PC-9 (cell line): ENCODE measurements around the gene VAV2. TPM values are rescaled to one million over a fixed set of nuclear protein-coding genes. Genes with fewer than 3 reads are reported as not detected.

Source experiments
- BruUV-seq: library from RNA; stranded (reverse); fragments of 400-500 nt; replicated peaks from 2 replicates; lab custom pipeline; 2021; lab: Mats Ljungman, UMichigan
- CTCF ChIA-PET: fragments of 300-600 bp; sonication (Branson Sonifier 250); formaldehyde crosslinking; loops from one replicate; lab custom pipeline; 2022; ENCODE audit warnings: antibody characterized with exemption; lab: Charles Lee
- POLR2A ChIA-PET: fragments of 300-600 bp; sonication (Branson Sonifier 250); formaldehyde crosslinking; loops from one replicate; lab custom pipeline; 2022; ENCODE audit warnings: antibody characterized with exemption; ENCODE audit not compliant: unreplicated experiment; lab: Charles Lee
- DNase-seq, 2 experiments: peaks; one replicate each; pipeline versions ENCODE4 v3.0.0 to v3.0.0-alpha.2; 2015 to 2022; ENCODE audit warnings: mixed read lengths in 1 of 2
- H2AFZ ChIP-seq: fragments of 200-600 bp; sonication (generic); 2 replicates; pipeline ENCODE4 v1.8.1; 2017; ENCODE audit warnings: antibody characterized with exemption
- H3F3A ChIP-seq: fragments of 200-600 bp; sonication (generic); 2 replicates; pipeline ENCODE4 v1.8.1; 2017; ENCODE audit warnings: antibody characterized with exemption, mild to moderate bottlenecking, low read depth; ENCODE audit not compliant: insufficient read depth
- H3K27ac ChIP-seq: fragments of 200-600 bp; sonication (generic); 2 replicates; pipeline ENCODE4 v1.6.1; 2016; ENCODE audit warnings: mixed run types
- H3K27me3 ChIP-seq: fragments of 200-600 bp; sonication (generic); 2 replicates; pipeline ENCODE4 v1.6.1; 2016; ENCODE audit warnings: low read depth, mixed run types; ENCODE audit not compliant: insufficient read depth
- H3K36me3 ChIP-seq: fragments of 200-600 bp; sonication (generic); 2 replicates; pipeline ENCODE4 v1.6.1; 2016; ENCODE audit warnings: low read depth, mixed run types
- H3K4me1 ChIP-seq: fragments of 200-600 bp; sonication (generic); replicated peaks from 2 replicates; pipeline ENCODE4 v1.6.1; 2016; ENCODE audit warnings: mixed run types; ENCODE audit not compliant: insufficient read depth
- H3K4me2 ChIP-seq: fragments of 200-600 bp; sonication (generic); 2 replicates; pipeline ENCODE4 v1.6.1; 2017; ENCODE audit warnings: mixed run types
- H3K4me3 ChIP-seq: fragments of 200-600 bp; sonication (generic); 2 replicates; pipeline ENCODE4 v1.6.1; 2016; ENCODE audit warnings: mixed run types
- H3K79me2 ChIP-seq: fragments of 200-600 bp; sonication (generic); 2 replicates; pipeline ENCODE4 v1.6.1; 2017; ENCODE audit warnings: low read depth, mixed run types
- H3K9me2 ChIP-seq: fragments of 200-600 bp; sonication (generic); 2 replicates; pipeline ENCODE4 v1.8.1; 2017; ENCODE audit warnings: mild to moderate bottlenecking; ENCODE audit not compliant: insufficient read depth
- H3K9me3 ChIP-seq: fragments of 200-600 bp; sonication (generic); 2 replicates; pipeline ENCODE4 v1.8.1; 2016; ENCODE audit warnings: low read depth; ENCODE audit not compliant: insufficient read depth
- H4K20me1 ChIP-seq: fragments of 200-600 bp; sonication (generic); 2 replicates; pipeline ENCODE4 v1.8.1; 2017; ENCODE audit not compliant: insufficient read depth
- CTCF ChIP-seq: fragments of 200-600 bp; sonication (generic); conservative IDR thresholded peaks from 2 replicates; pipeline ENCODE4 v1.6.1; 2017; ENCODE audit warnings: mixed run types, antibody characterized with exemption, mild to moderate bottlenecking, moderate library complexity
- EZH2 ChIP-seq: fragments of 200-600 bp; sonication (generic); IDR thresholded peaks from 2 replicates; pipeline ENCODE4 v1.8.0; 2017; ENCODE audit warnings: antibody characterized with exemption, low read depth
- intact Hi-C: fragments of 100-400 bp; cut with micrococcal nuclease; formaldehyde crosslinking; loops from one replicate; pipeline ENCODE4 v1.10.0; 2022; ENCODE audit not compliant: unreplicated experiment
- total RNA-seq: library from RNA; stranded (reverse); gene quantifications from 2 replicates; pipeline ENCODE4 v1.2.3, GENCODE V29; 2021

The VAV2 gene
- total RNA-seq, 1 experiment from 2014 or later, result 36.5 TPM

- no TSS peak for BruUV-seq
- H3K4me3 ChIP-seq, result no peak overlapping the region
- peaks cover 6% of the 10 kb centered on the region; the same call in 1 of the 2 replicates for H3F3A ChIP-seq
- no peaks in the 10 kb centered on the region for H3K27me3 ChIP-seq
- H3K36me3 ChIP-seq, result no peaks in the 10 kb centered on the region
- H3K79me2 ChIP-seq, result no peaks in the 10 kb centered on the region
- intact Hi-C loops, result no loop called here
- no peak overlapping the region for H2AFZ ChIP-seq
- H3K27ac ChIP-seq, result no peak overlapping the region
- ChIA-PET POLR2A (no interaction called here), CTCF (interaction anchor here (0.6 kb wide), 1 partner anchor 38 kb away, joined by 3 read pairs; no protein-coding TSS in a partner anchor)
- H3K9me3 ChIP-seq, result no peaks in the 10 kb centered on the region
- no peak overlapping the region for H3K4me2 ChIP-seq
- DNase-seq, result no peak
- TF ChIP-seq EZH2, result no peak
- TF ChIP-seq CTCF, result no peak
- no peaks in the 10 kb centered on the region for H4K20me1 ChIP-seq
- H3K9me2 ChIP-seq, result no peaks in the 10 kb centered on the region
- H3K4me1 ChIP-seq, result no peaks in the 10 kb centered on the region
Measured at GRCh38 chr9:133826289-133827085, 165.6 kb downstream of the VAV2 start.

- BruUV-seq, result no TSS peak
- no peak for DNase-seq
- no peak for TF ChIP-seq EZH2
- no peak for TF ChIP-seq CTCF
- Histone ChIP-seq H3K27ac (no peak overlapping the region), H3F3A (peaks cover 4% of the 10 kb centered on the region; the same call in 1 of the 2 replicates), H3K9me2 (no peaks in the 10 kb centered on the region), H3K79me2 (no peaks in the 10 kb centered on the region), H3K4me2 (no peak overlapping the region), H3K9me3 (no peaks in the 10 kb centered on the region), H2AFZ (no peak overlapping the region), H4K20me1 (no peaks in the 10 kb centered on the region), H3K4me3 (no peak overlapping the region), H3K27me3 (no peaks in the 10 kb centered on the region), H3K4me1 (no peaks in the 10 kb centered on the region), H3K36me3 (no peaks in the 10 kb centered on the region)
- intact Hi-C loops, result no loop called here
- POLR2A ChIA-PET, result no interaction called here
- CTCF ChIA-PET, result interaction anchor here (0.6 kb wide), 2 partner anchors 39 to 168 kb away, joined by 3 to 5 read pairs; no protein-coding TSS in a partner anchor
Measured at GRCh38 chr9:133825555-133826218, 166.4 kb downstream of the VAV2 start.

GRCh38 chr9:133824802-133825186 is 167.3 kb downstream of the VAV2 start:
- Histone ChIP-seq H3K9me2 (no peaks in the 10 kb centered on the region), H3K36me3 (no peaks in the 10 kb centered on the region), H3K27ac (no peak overlapping the region), H3K79me2 (no peaks in the 10 kb centered on the region), H3K4me3 (no peak overlapping the region), H2AFZ (no peak overlapping the region), H3F3A (no peaks in the 10 kb centered on the region), H3K27me3 (no peaks in the 10 kb centered on the region), H3K4me1 (no peaks in the 10 kb centered on the region), H4K20me1 (no peaks in the 10 kb centered on the region), H3K9me3 (no peaks in the 10 kb centered on the region), H3K4me2 (no peak overlapping the region)
- ChIA-PET CTCF (interaction anchor here (0.6 kb wide), 1 partner anchor 169 kb away, joined by 5 read pairs; no protein-coding TSS in a partner anchor), POLR2A (no interaction called here)
- BruUV-seq, result no TSS peak
- no peak for TF ChIP-seq EZH2
- DNase-seq, result no peak
- intact Hi-C loops, result no loop called here
